Epidermal melanocyte (primary cell): ENCODE measurements around the gene AURKAIP1.
A peak's percentile ranks its signal among the peaks of the same experiment; 100 is the strongest.
"Not testable (repeated sequence)": the region's sequence is repeated elsewhere in the genome, so short reads cannot be mapped to it uniquely, and the experiment has no call there.

ENCODE experiments used
- DNase-seq: peaks from one replicate; pipeline ENCODE4 v3.0.0; 2011; ENCODE audit warnings: low spot score; ENCODE audit not compliant: insufficient read length

The AURKAIP1 gene

GRCh38 chr1:1374929-1375662, at the start of gene AURKAIP1:
AURKAIP1 (minus strand) TSS chr1:1375207; CDS start chr1:1374756, 451 bp downstream.
- peak; percentile 100 for DNase-seq

GRCh38 chr1:1424707-1425106, 49.7 kb upstream of the AURKAIP1 start:
- DNase-seq = no peak

GRCh38 chr1:1423245-1423597, 48.2 kb upstream of the AURKAIP1 start:
- peak; percentile 11 for DNase-seq

- peak; percentile 17 for DNase-seq
These were observed 47.6 kb upstream of the AURKAIP1 start for GRCh38 chr1:1422465-1423244.

GRCh38 chr1:1421907-1422464, 47.0 kb upstream of the AURKAIP1 start:
- DNase-seq = peak; percentile 12

GRCh38 chr1:1421147-1421906, 46.3 kb upstream of the AURKAIP1 start, which contains the start of gene ANKRD65:
ANKRD65 (minus strand) TSS chr1:1421276; CDS start chr1:1421005, 271 bp downstream.
- peak; percentile 14 for DNase-seq

GRCh38 chr1:1420654-1421141, 45.7 kb upstream of the AURKAIP1 start:
- DNase-seq = peak; percentile 15

GRCh38 chr1:1419813-1420653, 45.0 kb upstream of the AURKAIP1 start:
- DNase-seq = peak; percentile 17

GRCh38 chr1:1419363-1419812, 44.4 kb upstream of the AURKAIP1 start:
- peak; percentile 12 for DNase-seq

- DNase-seq = no peak
These were observed 43.7 kb upstream of the AURKAIP1 start for GRCh38 chr1:1418464-1419362.

GRCh38 chr1:1417825-1418463, 42.9 kb upstream of the AURKAIP1 start:
- DNase-seq = not testable (repeated sequence)

GRCh38 chr1:1417396-1417795, 42.4 kb upstream of the AURKAIP1 start:
- not testable (repeated sequence) for DNase-seq

- no peak for DNase-seq
These were observed 40.7 kb upstream of the AURKAIP1 start for GRCh38 chr1:1415751-1416150.

- not testable (repeated sequence) for DNase-seq
These were observed 37.4 kb upstream of the AURKAIP1 start for GRCh38 chr1:1412311-1412902.

GRCh38 chr1:1411626-1412025, 36.6 kb upstream of the AURKAIP1 start:
- no peak for DNase-seq

GRCh38 chr1:1410238-1410637, 35.2 kb upstream of the AURKAIP1 start:
- not testable (repeated sequence) for DNase-seq

GRCh38 chr1:1407636-1408318, 32.8 kb upstream of the AURKAIP1 start:
- no peak for DNase-seq
